ENCODE data around the gene SLC6A3.

DNA sequence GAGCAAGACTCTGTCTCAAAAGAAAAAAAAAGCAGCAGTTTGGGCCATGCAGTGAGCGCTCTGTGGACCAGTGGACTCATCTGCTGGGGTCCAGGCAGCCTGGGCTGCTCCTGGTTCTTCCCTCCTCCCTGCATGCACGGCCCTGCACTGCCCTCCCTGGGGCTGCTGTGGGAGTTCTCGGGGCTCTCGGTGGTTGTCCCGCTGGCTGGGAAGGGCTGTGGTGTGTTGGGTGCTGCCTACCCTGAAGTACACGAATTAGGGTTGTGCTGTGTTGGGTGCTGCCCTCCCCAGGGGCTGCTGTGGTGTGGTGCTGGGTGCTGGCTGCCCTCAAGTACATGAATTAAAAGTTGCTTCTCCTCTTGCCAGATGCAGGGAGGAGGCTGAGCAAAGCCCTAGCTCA is 82.1 kb downstream of the SLC6A3 start:
- TF ChIP-seq POLR2A (IDR thresholded peaks at IDR 0.05) (no peak), CTCF (IDR thresholded peaks at IDR 0.05) (no peak)

Data from uterus (tissue), 2 donors.